ENCODE data around the gene VRK3. TPM values are rescaled to one million over a fixed set of nuclear protein-coding genes. Genes with fewer than 3 reads are reported as not detected.
"Not testable (repeated sequence)": the region's sequence is repeated elsewhere in the genome, so short reads cannot be mapped to it uniquely, and the experiment has no call there.

The VRK3 gene
- total and polyA plus RNA-seq, 5 experiments from 2014 or later, result 73.4 to 106 (median 91.8) TPM

- ATAC-seq, result no peak
Observed at GRCh38 chr19:49950956-49951526, 74.1 kb downstream of the VRK3 start.

GRCh38 chr19:49950590-49950948 is 74.6 kb downstream of the VRK3 start:
- H3K27ac Mint-ChIP-seq, result no peak overlapping the region
- POLR2A ChIA-PET, result no interaction called here
- no peaks in the 10 kb centered on the region for H3K9me3 Mint-ChIP-seq
- H3K4me1 Mint-ChIP-seq, result peaks cover 0 to 11% (median 7%) of the 10 kb centered on the region in 4 donors
- no peaks in the 10 kb centered on the region for H3K36me3 Mint-ChIP-seq
- ATAC-seq (no peak), DNase-seq (peak in 1 of 10 donors; percentile 8)
- H3K4me3 Mint-ChIP-seq, result no peak overlapping the region
- peaks cover 7 to 45% (median 17%) of the 10 kb centered on the region in 5 donors for H3K27me3 Mint-ChIP-seq

More at GRCh38 chr19:49950956-49951526, 74.1 kb downstream of the VRK3 start:
- Mint-ChIP-seq H3K27ac (peak overlapping the region in 1 of 10 donors; percentile 54), H3K4me1 (peaks cover 0 to 11% (median 7%) of the 10 kb centered on the region in 4 donors), H3K27me3 (peaks cover 8 to 45% (median 18%) of the 10 kb centered on the region in 5 donors), H3K4me3 (no peak overlapping the region), H3K36me3 (no peaks in the 10 kb centered on the region), H3K9me3 (no peaks in the 10 kb centered on the region)
- POLR2A ChIA-PET, result no interaction called here
- peak in 1 of 10 donors; percentile 21 for DNase-seq

- Mint-ChIP-seq H3K4me1 (peaks cover 0 to 11% (median 7%) of the 10 kb centered on the region in 4 donors), H3K36me3 (no peaks in the 10 kb centered on the region), H3K27me3 (peaks cover 11 to 45% (median 17%) of the 10 kb centered on the region in 5 donors), H3K4me3 (no peak overlapping the region), H3K27ac (peak overlapping the region in 1 of 10 donors; percentile 4), H3K9me3 (no peaks in the 10 kb centered on the region)
- ATAC-seq (no peak), DNase-seq (peak in 1 of 10 donors; percentile 15)
- POLR2A ChIA-PET, result no interaction called here
Observed at GRCh38 chr19:49949742-49950589, 75.2 kb downstream of the VRK3 start.

DNA sequence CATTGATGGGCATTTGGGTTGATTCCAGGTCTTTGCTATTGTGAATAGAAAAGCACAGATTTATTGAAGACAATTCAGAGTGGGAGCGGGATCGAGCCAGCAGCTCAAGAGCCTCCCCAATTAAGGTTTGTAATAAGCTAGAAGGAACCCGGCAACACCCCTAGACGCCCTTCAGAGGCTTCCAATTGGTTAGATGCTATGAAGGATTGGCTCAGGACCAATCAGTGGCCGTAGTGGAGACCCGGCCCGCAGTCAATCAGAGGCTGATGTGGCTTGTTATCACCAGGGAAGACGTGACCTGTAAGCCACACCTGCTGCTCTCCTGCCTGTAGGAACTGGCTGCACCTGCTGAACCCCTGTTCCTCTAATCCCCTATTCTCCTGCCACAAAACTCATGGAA is 78.8 kb downstream of the VRK3 start:
- Mint-ChIP-seq H3K27me3 (peaks cover 7 to 27% (median 13%) of the 10 kb centered on the region in 5 donors), H3K36me3 (no peaks in the 10 kb centered on the region), H3K9me3 (no peaks in the 10 kb centered on the region), H3K4me3 (no peak overlapping the region), H3K4me1 (peaks cover 0 to 2% (median under 1%) of the 10 kb centered on the region in 4 donors), H3K27ac (no peak overlapping the region)
- ATAC-seq (no peak), DNase-seq (no peak)
- POLR2A ChIA-PET, result no interaction called here

DNA sequence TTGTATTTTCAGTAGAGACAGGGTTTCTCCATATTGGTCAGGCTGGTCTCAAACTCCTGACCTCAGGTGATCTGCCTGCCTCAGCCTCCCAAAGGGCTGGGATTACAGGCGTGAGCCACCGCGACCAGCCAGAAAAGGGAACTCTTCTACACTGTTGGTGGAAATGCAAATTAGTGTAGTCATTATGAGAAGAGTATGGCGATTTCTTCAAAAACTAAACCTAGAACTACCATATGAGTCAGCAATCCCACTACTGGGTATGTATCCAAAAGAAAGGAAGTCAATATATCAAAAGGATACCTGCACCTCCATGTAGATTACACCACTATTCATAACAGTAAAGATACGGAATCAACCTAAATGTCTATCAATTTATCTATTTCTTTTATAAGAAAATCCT is 80.6 kb downstream of the VRK3 start:
- H3K27ac Mint-ChIP-seq, H3K9me3 Mint-ChIP-seq, ATAC-seq, H3K4me3 Mint-ChIP-seq, POLR2A ChIA-PET, DNase-seq, H3K36me3 Mint-ChIP-seq: not testable (repeated sequence)
- Mint-ChIP-seq H3K27me3 (peaks cover 4 to 14% (median 5%) of the 10 kb centered on the region in 5 donors), H3K4me1 (peaks cover 0 to 12% (median 7%) of the 10 kb centered on the region in 4 donors)

GRCh38 chr19:49940482-49940791 is 84.7 kb downstream of the VRK3 start:
- H3K27me3 Mint-ChIP-seq, result peaks cover 0 to 11% (median 4%) of the 10 kb centered on the region in 5 donors
- H3K27ac Mint-ChIP-seq, result peak overlapping the region in 2 of 10 donors; percentile 3 to 29
- DNase-seq (peak in 3 of 10 donors; percentile 4 to 37 (median 15)), ATAC-seq (peak in 1 of 2 donors; percentile 42)
- POLR2A ChIA-PET, result no interaction called here
- peaks cover 0 to 19% (median 9%) of the 10 kb centered on the region in 4 donors for H3K4me1 Mint-ChIP-seq
- H3K4me3 Mint-ChIP-seq, result peak overlapping the region in 5 of 10 donors; percentile 3 to 54 (median 30)
- H3K9me3 Mint-ChIP-seq, result no peaks in the 10 kb centered on the region
- no peaks in the 10 kb centered on the region for H3K36me3 Mint-ChIP-seq

DNA sequence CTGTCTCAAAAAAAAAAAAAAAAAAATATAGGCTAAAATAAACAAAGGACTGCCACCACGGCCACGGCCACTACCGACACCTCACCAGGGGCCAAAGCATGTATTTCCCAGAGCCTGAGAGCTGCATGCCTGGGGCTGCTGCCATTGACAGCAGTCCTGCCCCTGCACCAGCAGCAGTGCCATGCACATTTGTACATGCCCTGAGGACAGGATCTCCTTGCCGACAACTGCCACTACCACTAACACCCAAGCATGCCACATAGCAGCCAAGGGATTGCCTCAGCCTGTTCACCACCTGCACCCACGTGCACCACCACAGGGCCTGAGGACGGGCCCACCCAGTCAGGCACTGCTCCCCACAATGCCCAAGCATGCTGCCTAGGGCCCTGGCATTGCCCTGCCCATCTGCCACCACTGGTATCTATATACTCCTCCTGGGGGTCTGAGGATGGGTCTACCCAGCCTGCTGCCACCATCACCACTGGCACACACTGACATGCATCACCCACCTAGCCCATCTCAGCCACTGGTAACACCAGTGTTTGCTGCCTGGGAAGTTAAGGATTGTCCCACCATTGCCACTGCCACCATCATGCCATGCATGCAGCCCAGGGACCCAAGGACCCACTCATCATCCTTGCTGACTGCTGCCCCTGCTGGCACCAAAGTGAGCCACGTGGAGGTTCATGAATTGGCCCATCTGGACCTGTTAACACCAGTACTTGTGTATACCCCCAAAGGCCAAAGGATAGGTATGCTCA is 85.3 kb downstream of the VRK3 start:
- ATAC-seq (peak; percentile 23 to 54), DNase-seq (peak in 1 of 10 donors; percentile 50)
- POLR2A ChIA-PET, result interaction anchor here (0.7 kb wide), 2 partner anchors 47 to 57 kb away, joined by 3 to 4 read pairs; no protein-coding TSS in a partner anchor
- no peaks in the 10 kb centered on the region for H3K36me3 Mint-ChIP-seq
- H3K4me3 Mint-ChIP-seq, result peak overlapping the region in 4 of 10 donors; percentile 3 to 37 (median 26)
- no peaks in the 10 kb centered on the region for H3K9me3 Mint-ChIP-seq
- peak overlapping the region in 2 of 10 donors; percentile 2 to 3 for H3K27ac Mint-ChIP-seq
- peaks cover 0 to 19% (median 9%) of the 10 kb centered on the region in 4 donors for H3K4me1 Mint-ChIP-seq
- H3K27me3 Mint-ChIP-seq, result peaks cover 0 to 11% (median 2%) of the 10 kb centered on the region in 5 donors

DNA sequence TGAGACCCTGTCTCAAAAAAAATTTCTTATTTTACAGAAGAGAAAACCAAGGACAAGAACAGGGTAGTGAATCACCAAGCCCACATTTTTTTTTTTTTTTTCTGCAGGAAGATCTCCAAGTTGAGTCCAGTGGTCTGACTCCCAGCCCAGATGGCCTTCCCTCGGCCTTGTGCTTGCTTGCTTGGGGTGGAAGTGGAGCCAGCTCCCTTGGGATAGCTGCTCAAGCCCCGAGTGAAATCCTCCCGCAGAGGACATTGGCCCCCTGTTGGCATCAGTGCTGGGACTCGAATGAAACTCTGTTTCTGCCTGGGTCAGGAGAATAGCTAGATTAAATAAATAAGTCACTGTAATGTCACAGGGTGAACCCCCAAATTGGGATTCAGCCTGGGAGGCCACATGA is 86.5 kb downstream of the VRK3 start:
- Mint-ChIP-seq H3K9me3 (no peaks in the 10 kb centered on the region), H3K27ac (peak overlapping the region in 1 of 10 donors; percentile 63), H3K4me1 (peaks cover 1 to 22% (median 10%) of the 10 kb centered on the region in 4 donors), H3K4me3 (peak overlapping the region in 1 of 10 donors; percentile 18), H3K27me3 (peaks cover 0 to 7% (median 0%) of the 10 kb centered on the region in 5 donors), H3K36me3 (no peaks in the 10 kb centered on the region)
- ATAC-seq (no peak), DNase-seq (no peak)
- POLR2A ChIA-PET, result interaction anchor here (0.6 to 1.1 kb wide), 3 partner anchors 45 to 1375 kb away, joined by 3 to 5 read pairs (median 5); no protein-coding TSS in a partner anchor

DNA sequence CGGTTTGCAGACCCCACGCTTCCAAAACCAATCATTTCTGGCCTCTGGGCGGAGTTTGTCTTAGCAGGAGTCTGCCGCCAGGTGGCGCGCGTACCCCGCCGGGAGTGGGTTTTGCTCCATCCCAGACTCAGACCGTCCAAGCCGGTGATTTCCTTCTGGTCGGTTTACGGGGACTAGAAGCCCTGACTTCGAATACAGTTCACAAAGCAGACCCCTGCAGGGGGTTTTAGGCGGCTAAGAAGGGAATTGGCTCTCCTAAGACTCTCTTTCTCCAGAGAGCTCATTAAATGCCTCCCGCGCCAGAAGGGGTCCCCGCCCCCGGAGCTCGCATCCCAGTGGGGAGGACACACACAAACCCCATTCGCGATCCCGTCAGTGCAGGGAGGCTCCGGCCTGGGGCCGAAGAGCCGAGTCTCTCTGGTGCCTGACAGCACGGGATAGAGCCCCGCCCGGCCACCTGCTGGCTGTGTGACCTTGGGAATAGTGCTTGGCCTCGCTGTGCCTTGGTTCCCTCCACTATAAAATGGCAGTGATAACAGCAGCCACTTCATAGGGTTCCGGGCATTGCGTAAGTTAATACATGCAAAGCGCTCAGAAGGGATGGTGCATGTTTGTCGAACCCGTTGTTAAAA is 87.3 kb downstream of the VRK3 start:
- Mint-ChIP-seq H3K4me3 (peak overlapping the region in 3 of 10 donors; percentile 7 to 54 (median 19)), H3K27ac (no peak overlapping the region), H3K36me3 (no peaks in the 10 kb centered on the region), H3K27me3 (no peaks in the 10 kb centered on the region), H3K4me1 (peaks cover 7 to 29% (median 18%) of the 10 kb centered on the region in 4 donors), H3K9me3 (no peaks in the 10 kb centered on the region)
- POLR2A ChIA-PET, result interaction anchor here (0.7 to 1.1 kb wide), 4 partner anchors 46 to 717 kb away, joined by 3 to 5 read pairs (median 3); no protein-coding TSS in a partner anchor
- DNase-seq, result peak; percentile 47 to 82 (median 74)
- peak; percentile 57 to 71 for ATAC-seq

- Mint-ChIP-seq H3K27me3 (no peaks in the 10 kb centered on the region), H3K4me3 (no peak overlapping the region), H3K36me3 (no peaks in the 10 kb centered on the region), H3K9me3 (peaks cover 0 to 9% (median 0%) of the 10 kb centered on the region in 9 donors), H3K27ac (no peak overlapping the region), H3K4me1 (peaks cover 14 to 40% (median 30%) of the 10 kb centered on the region in 4 donors)
- ATAC-seq, result no peak
- POLR2A ChIA-PET, result no interaction called here
- DNase-seq, result no peak
Observed at GRCh38 chr19:49936549-49936948, 88.6 kb downstream of the VRK3 start.

- Mint-ChIP-seq H3K36me3 (peaks cover 0 to 4% (median 0%) of the 10 kb centered on the region in 3 donors), H3K27ac (peak overlapping the region in 5 of 10 donors; percentile 1 to 60 (median 12)), H3K4me3 (peak overlapping the region in 9 of 10 donors; percentile 41 to 96 (median 60)), H3K9me3 (peaks cover 0 to 9% (median 0%) of the 10 kb centered on the region in 9 donors), H3K4me1 (peaks cover 32 to 52% (median 50%) of the 10 kb centered on the region in 4 donors), H3K27me3 (peaks cover 0 to 5% (median 0%) of the 10 kb centered on the region in 5 donors)
- ATAC-seq (no peak), DNase-seq (no peak)
- POLR2A ChIA-PET, result interaction anchor here (0.6 kb wide), 2 partner anchors 915 to 932 kb away, joined by 3 read pairs; no protein-coding TSS in a partner anchor
Observed at GRCh38 chr19:49933643-49934042, 91.5 kb downstream of the VRK3 start.
